Hematopoietic multipotent progenitor cell treated with erythropoietin and hydrocortisone succinate and interleukin-3 and kit ligand, for 17 days (in vitro differentiated cells): Measurements from ENCODE around the gene BGN.

Experiments used
- DNase-seq: peaks from one replicate; pipeline ENCODE4 v3.0.0-alpha.2; 2015; ENCODE audit warnings: low spot score

Gene BGN

GRCh38 chrX:153526801-153527200 is 32.0 kb downstream of the BGN start:
- DNase-seq, result no peak

- no peak for DNase-seq
These were observed 32.4 kb downstream of the BGN start for GRCh38 chrX:153527208-153527607.

- no peak for DNase-seq
These were observed 35.8 kb downstream of the BGN start for GRCh38 chrX:153530411-153531129.

- no peak for DNase-seq
These were observed 38.3 kb downstream of the BGN start for GRCh38 chrX:153533091-153533490.

GRCh38 chrX:153537080-153537479 is 42.3 kb downstream of the BGN start:
- DNase-seq, result no peak

- DNase-seq, result no peak
These were observed 42.9 kb downstream of the BGN start for GRCh38 chrX:153537526-153538295.

- no peak for DNase-seq
These were observed 43.6 kb downstream of the BGN start for GRCh38 chrX:153538424-153538823.

GRCh38 chrX:153539171-153539978 is 44.6 kb downstream of the BGN start:
- DNase-seq, result peak; percentile 46

- DNase-seq, result no peak
These were observed 45.2 kb downstream of the BGN start for GRCh38 chrX:153539979-153540358.

- no peak for DNase-seq
These were observed 49.9 kb downstream of the BGN start for GRCh38 chrX:153544727-153545126.

- DNase-seq, result no peak
These were observed 51.6 kb downstream of the BGN start for GRCh38 chrX:153546386-153546785.

GRCh38 chrX:153547195-153547594 is 52.4 kb downstream of the BGN start:
- no peak for DNase-seq

- DNase-seq, result no peak
These were observed 54.5 kb downstream of the BGN start for GRCh38 chrX:153549231-153549630.

GRCh38 chrX:153549807-153550206 is 55.0 kb downstream of the BGN start:
- DNase-seq, result no peak

- DNase-seq, result no peak
These were observed 56.4 kb downstream of the BGN start for GRCh38 chrX:153551135-153551534.

- DNase-seq, result peak; percentile 22
These were observed 59.9 kb downstream of the BGN start for GRCh38 chrX:153554519-153555167.

GRCh38 chrX:153556767-153557166 is 62.0 kb downstream of the BGN start:
- DNase-seq, result no peak

GRCh38 chrX:153557618-153558355 is 63.0 kb downstream of the BGN start:
- DNase-seq, result no peak
